Inflammatory macrophage treated with lipopolysaccharide for 1 hour (primary cell): Measurements from ENCODE around the gene TIAM2.
"Not testable (repeated sequence)": the region's sequence is repeated elsewhere in the genome, so short reads cannot be mapped to it uniquely, and the experiment has no call there.

ENCODE experiments used
- DNase-seq, 2 donors: peaks; one replicate each; pipeline ENCODE4 v3.0.0-alpha.2; 2020 to 2022

Gene TIAM2

DNA sequence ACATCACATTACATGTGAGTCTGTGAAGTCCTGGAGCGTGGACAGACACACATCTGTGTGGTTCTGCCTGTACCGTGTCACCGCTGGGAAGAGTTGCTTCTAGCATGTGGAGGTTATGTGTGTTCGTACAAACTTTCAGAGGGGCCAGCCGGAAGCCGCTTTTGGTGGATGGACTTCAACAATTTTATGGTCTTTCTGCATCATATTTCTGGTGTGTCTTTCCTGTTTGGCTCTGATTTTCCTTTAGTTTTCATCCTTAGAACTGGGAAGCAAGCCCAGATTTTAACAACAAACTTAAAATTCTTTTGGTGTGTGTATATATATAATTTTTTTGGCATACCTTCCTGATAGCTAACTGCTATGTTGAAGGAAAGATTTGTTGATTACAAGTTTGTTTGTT, 71.2 kb downstream of the TIAM2 start:
- DNase-seq: no peak

DNA sequence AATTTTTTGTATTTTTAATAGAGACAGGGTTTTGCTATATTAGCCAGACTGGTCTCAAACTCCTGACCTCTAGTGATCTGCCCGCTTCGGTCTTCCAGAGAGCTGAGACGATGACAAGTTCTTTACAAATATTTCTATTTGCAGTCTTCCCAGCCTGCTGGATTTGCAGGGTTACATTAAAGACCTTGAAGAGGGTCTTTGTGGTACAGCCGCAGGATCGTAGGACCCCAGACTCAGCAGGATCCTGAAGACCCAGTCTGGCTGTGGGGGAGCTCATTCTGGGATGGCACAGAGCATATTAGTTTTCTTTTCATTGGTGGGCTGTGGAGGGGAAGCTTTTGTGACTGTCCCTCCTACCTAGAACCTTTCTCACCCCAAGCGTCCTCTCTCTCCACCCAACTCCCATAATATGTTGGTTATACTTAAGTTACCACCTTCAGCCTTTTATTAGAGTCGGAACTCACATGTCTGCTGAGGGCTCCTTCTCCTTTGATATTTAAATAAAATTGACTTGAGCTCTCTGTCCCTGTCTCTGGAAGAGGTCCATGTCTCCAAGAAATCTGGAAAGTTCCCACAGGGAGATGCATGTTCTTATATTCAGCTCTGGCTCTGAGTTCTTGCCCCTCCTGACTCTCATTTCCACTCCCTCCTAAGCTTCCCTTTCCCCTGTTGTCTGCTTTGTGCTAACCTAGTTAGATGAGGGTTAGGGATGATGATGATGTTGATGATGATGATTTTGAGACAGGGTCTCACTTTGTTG, 72.0 kb downstream of the TIAM2 start:
- DNase-seq: no peak

DNA sequence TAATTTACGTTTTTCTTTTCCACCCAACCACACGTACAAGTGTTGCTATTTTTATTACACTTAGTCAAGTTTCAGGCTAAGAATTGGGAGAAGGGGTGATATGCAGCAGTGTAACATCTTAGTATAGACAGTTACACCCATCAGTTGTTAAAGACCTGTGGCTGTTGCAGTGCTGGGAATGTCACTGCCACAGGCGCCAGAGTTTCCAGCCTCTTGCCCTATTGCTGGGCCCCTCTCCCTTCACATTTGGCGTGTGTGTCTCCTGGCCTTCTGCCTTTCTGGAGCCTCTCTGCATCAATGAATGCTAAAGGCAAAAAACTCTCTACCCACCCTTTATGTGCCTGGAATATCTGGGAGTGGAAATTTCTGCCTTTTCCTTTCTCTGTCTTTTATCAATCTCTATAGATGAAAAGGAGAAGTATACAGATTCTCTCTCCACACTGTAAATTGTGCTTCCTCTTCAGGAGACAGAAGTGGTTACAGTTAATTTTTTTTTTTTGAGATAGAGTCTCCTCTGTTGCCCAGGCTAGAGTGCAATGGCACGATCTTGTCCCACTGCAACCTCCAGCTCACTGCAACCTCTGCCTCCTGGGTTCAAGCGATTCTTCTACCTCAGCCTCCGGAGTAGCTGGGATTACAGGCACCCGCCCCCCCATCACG, 73.0 kb downstream of the TIAM2 start:
- peak in 1 of 2 donors; percentile 18 for DNase-seq

DNA sequence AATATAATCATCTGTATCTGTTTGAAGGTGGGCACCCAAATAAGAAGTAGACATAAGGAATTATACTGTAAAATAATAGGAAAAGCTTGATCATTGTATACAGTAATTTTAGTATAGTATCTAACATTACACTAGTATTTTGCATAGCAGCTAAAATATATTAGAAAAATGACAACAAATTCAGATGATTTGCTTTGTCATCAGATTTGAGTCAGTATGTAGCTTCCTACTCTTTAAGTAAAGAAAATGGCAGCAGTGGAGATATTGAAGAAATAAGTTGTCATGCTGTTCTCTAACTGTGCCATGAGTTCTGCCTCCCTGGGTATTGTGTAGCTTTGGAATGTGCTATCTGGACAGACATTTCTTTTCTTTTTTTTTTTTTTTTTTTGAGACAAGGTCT, 74.4 kb downstream of the TIAM2 start:
- no peak for DNase-seq

DNA sequence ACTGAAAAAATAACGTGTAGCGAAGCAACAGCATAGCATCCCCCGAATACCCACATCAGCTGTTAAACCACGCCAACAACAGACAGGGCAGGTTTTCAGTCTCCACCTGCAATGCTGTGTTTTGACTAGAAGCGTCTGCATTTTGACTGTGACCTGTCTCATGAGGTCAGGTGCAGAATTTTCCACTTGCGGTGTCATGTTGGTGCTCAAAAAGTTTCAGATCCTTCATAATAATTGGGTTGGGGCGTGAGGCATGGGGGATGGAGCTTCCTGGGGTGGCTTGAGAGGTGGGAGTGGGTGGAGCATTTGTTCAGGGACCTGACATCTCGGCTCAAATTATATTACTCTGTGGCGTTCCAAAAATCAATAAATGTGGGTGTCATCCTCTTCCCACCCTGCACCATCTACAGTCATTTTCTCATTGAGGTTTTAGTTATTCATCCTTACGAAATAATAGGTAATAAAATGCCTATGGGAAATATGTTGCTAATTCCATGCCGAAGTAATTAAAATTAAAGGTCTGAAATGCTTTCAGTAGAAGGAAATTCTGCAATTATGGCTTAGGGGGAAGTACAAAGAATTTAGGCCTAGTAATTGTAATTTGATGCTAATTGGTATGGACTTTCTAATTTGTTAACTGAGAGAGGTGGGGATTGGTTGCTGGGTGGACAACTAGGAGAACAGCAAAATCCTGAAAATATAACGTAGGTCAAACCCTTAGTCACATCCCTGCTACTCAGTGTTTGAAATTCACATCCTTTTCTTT, 81.0 kb downstream of the TIAM2 start:
- DNase-seq: no peak

DNA sequence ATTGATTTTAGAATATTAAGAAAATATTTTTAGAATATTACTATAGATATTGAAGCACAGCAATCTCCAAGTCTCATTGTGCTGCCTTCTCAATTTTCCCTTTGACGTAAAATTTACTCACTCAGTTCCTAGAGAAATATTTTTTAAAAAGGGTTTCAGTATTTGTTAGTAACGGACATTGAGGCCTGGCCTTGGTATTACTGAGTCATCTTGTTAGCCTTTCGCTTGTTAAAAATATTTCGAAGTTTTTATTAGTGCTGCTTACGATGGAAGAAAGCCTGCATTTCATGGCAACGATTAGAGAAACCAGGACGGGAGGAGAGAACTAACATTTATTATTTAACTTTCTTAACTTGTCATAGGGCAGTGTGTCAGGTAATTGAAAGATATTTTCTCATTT, 82.2 kb downstream of the TIAM2 start:
- DNase-seq: no peak

DNA sequence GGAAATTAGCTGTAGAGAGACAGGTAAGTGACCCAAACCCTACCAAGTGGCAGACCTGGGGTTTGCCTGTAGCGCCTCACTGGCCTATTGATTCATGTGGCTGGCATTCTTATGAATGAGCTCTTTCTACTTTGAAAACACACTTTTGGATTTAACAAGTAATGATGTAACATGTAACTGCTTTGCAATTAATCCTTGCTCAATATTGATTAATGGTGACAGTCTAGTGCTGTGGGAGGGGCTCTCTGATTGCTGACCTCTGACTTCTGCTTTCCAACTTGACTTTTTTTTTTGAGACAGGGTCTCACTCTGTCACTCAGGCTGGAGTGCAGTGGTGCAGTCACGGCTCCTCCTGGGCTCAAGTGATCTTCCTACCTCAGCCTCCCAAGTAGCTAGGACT, 82.7 kb downstream of the TIAM2 start:
- DNase-seq: no peak

DNA sequence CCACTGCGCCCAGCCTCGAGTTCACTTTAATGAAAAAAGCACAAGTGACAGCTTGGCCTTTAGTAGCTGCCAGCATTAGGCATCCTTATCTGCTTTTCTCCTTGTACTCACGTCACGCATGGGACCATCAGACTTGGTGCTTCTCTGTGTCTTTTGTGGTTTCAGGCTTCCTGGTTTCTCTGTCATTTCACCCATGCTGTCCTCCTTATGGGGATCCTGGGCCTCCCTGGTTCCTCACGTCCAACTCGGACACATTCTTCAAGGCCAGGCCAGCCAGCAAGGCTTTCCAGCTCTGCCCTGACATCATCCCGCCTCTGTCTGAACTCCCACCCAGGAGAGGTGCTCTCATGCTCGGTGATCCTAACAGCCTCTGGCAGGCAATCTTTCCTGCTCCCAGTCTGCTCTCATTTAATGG, 83.2 kb downstream of the TIAM2 start:
- no peak for DNase-seq

DNA sequence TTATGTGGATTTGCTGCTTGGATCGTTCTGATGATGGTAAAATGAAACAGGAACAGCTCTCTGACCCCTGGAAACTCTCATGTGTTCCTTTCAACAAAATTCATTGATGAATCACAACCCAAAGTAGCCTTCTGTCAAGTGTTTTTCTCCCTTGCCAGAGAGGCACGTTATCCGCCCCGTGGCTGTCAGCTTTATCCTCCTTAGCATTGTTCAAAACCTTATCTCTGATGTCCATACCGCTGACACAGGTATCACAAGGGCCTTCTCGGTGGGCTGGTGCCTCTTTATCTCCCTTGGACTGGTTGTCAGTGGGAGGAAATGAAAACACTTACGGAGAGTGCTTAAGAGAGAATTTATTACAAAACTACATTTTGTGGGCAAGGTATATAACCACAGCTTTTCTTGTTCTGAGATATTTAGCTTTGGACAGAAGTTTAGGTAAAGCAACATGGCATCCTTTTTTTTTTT, 84.9 kb downstream of the TIAM2 start:
- DNase-seq: peak in 1 of 2 donors; percentile 33

DNA sequence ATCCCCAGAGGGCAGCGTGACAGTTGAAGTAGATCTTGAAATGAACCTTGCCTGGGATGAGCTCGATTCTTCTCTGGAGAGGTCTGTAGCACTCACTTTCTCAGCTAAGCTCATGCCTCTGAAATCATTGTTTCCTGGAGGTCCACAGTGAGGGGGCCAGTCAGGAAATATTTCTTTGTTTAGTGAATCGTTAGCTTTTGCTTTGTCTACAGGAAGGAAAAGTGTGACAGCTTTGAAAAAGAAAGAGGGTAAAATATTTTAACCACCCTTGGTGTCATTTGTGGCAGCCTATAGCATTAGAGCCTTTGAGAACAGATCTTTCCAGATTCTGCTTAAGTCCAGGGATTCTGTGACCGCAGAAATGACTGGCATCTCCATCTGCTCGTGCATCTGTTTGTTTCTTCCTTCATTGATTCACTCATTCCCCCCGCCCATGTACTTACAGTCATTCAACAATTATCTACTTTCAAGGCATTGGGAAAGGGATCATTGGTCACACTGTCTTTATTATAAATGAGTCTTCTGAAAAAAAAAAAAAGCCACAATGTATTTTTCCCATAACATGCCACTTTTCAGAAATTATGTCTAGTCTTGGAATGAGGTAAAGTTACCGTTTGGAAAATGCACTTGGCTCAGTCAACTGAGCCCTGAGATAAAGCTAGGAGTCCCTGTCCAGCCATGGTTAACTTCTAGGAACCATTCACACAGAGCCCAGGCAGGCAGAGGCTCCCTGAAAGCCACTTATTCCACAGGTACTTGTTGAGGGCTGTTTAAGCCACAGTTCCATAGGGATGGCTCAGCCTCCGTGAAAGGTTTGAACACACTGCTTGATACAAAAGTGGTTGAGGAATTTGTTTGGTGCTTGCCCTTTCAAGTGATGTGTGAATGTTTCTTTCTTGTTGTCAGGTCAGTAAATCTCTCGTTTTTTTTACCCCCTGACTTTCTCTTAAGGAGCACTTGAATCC, 86.0 kb downstream of the TIAM2 start:
- no peak for DNase-seq

DNA sequence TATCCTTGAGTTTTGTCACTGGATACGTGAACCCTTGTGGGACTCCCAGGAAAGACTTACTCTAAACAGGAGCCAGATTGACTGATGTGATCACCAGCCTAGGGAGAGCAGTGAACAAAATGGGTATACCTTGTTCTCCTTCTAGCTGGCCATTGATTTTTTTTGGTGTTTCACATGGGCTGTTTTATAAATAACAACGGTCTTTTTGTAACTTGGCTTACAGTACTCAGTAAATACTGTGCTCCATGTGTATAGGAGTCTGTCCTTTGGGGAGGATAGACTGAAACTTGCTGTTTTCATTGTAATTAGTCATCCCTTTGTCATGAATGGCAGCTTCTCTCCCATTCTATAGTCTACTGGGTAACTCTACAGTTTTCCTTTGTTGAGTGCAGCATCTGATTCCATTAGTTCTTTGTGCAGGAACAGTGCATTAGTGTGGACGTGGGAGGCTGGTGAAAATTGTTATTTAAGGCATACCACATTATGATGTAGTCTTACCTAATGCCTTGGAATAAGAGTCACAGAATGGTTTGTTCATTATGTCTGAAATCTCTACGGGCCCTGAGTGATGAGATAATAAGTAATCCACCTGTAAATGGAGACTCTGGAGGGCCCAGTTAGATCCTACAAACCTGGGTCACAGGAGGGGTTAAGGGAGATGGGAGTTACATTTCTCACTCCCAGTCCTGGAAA, 89.5 kb downstream of the TIAM2 start:
- DNase-seq: no peak

DNA sequence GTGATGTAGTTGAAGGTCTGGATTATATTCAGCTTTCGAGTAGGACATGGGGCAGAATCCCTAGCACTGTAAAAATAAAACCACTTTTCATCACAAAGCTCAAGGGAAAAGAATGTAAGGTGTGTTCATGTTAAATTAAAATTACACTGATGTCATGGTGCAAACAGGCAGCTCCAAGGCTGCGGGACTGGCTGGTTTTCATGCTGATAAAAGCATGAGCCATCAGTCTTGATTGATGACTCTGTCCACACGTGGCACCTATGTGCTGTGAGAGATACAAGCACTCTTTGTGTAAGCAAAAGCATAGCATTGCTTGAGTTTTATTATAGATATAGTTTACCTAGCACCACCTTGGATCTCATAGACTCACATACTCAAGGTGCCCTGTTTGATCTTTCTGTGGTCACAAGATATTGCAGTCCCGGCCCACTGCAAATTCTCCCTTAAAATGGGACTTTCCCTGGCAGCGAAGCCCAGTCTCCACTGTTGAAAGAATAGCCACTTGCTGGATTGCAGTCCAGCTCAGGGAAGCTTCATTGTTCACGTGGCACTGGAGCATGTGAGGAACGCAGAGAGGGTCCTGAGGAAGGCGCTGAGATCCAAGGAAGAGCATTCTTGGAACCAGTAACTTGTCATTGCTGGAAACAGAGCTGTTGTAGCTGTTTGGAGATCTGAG, 90.6 kb downstream of the TIAM2 start:
- no peak for DNase-seq

DNA sequence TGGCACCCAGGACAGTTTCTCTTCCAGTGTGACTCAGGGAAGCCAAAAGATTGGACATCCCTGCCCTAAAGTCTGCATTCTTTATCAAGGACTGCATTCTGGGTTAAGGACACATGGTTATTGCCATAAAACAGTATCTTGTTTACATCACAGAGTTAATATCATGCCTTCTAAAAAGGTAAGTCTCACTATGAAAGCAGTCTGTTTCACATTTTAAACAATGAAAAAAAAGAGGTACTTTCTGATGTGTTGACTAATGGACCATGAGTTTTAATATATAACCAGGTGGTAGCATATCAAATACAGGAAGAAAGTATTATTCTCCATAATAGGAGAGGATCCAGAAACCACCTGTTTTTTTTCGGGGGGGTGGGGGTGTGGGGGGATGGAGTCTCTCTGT, 93.7 kb downstream of the TIAM2 start:
- DNase-seq: no peak

DNA sequence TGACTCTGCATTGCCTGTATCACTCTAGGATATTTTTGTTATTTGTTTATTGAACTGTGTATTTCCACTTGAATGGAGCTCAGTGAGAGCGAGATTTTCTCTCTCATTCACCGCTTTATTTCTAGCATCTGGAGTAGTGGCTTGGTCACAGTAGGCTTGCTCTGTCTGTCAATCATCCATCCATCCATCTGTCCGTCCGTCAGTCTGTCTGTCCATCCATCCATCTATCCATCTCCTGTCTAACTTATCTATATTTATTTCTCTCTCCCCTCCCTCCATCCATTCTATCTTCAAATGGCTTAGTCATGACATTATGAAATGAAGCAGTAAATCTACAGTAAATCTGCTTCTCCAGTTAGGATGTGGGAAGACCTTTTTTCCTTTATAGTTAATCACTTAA, 94.6 kb downstream of the TIAM2 start:
- DNase-seq: no peak

DNA sequence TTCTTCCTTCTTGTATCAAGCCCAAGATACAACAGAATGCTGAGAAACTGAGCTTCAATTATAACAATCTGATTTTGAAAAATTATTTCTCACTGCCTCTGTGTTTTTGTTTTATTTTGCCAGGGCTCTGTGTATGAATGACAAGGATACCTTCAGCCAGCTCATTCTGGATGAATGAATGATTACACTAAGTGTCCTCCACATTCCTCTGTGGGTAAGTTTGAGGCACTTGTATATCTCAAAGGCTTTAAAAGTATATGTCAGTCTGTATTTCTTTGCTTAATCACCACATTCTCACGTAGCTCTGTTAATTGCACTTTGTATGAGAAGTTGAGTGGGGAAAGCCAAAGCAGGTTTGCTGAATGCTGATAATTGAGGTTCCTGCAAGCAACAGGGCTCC, 95.1 kb downstream of the TIAM2 start:
- no peak for DNase-seq

DNA sequence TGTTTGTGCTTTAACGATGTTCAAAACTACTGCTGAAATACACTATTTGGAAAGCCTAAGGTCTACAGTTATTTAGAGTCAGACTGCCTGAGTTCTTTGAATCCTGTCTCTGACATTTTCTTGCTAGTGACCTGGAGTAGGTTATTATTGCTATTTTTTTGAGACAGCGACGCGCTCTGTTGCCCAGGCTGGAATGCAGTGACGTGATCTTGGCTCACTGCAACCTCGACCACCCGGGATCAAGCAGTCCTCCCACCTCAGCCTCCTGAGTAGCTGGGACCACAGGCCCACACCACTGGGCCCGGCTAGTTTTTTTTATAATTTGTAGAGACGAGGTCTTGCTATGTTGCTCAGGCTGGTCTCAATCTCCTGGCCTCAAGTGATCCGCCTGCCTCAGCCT, 96.6 kb downstream of the TIAM2 start:
- DNase-seq: no peak

DNA sequence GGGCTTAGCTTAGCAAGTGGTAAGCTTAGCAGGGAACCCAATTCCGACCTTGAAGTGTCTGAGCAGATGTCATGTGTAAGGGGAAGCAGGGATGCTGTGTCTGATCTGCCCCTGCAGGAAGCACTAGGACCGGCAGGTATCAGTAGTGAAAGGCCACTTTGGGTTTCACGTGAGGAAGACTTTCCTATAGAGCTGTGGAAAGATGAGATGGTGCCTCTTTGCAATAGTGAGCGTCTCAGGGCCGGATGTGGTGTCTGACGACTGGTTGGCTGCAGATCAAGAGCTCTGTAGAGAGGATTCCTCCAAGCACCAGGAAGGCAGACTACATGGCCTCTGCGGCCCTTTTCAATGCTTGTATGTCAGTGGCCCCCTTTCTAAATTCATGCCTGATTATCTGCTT, 98.3 kb downstream of the TIAM2 start:
- no peak for DNase-seq

DNA sequence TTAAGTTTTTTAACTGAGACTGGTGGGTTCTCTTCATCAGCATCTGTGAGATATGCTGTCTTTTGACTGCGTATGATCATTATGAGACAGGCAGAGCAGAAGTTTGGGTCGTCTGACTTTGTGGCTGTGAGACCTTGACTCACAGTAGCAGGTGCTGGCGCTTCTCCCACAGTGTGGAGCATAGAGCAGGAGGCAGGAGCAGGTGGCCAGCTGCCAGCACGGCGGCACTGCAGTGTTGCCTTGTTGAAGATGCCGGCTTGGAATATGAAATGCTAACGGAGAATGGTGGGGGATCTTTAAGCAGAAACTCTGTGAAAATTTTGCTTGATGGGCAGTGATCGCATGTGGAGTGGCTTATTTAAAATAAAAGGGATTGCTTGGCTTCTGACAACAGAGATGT, 105.0 kb downstream of the TIAM2 start:
- no peak for DNase-seq

DNA sequence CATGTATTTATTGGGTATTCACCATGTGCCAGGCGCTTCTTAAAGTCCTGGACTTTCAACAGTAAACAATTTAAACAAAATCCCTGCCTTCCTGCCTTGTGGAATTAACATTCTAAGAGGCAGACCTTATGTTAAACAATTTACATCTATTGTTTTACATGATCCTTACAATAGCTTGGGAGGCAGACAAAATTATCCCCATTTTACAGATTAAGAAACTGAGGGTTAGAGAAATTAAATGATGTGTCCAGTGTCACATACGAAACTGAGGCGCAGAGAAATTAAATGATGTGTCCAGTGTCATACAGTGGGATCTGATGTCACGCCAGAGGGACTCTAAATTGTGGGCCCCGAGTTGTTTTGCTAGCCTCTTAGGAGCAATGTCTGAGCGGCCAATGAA, 105.5 kb downstream of the TIAM2 start:
- DNase-seq: no peak

DNA sequence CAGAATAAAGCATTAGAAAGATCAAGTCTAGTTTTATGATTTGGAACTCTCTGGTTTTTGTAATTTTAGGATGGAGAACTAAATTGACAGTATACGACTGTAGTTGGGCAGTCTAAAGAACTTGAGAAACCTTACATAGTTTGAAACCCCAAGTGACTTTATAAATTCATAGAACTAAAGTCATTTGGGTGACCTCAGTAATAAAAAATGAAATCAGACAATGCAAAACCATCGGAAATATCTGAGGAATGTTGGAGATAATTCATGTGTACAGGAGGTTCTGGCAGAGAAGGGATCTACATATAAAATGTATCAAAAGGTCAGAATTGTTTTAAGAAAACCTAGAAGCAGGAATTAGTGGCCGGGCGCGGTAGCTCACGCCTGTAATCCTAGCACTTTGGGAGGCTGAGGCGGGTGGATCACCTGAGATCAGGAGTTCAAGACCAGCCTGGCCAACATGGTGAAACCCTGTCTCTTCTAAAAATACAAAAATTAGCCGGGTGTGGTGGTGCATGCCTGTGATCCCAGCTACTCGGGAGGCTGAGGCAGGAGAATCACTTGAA, 108.0 kb downstream of the TIAM2 start:
- not testable (repeated sequence) for DNase-seq

DNA sequence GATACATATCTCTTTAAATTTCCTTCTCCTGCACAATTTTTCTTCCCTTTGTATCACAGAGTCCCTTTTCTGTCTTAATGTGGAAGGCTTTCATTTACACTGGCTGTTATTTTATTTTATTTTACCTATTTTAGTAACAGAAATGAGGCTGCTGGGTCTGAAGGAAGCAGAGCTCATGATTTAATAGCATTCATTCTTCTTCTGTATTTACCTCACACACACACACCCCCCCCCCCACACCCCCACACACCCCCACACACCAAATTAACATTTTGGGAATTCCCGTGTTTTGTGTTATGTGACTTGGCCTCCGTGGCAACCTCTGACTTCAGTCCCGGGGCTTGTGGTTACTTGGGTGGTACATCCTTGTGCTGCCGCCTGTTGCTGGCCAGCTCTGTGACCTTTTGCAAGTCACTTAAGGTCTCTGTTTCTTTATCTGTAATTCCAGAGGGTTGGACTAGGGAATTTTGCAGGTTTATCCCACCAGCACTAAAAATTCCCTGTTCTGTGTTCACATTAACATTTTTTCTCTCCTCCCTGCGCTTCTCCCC, 108.8 kb downstream of the TIAM2 start:
- peak; percentile 47 to 82 for DNase-seq
